Measurements from ENCODE around the gene FAM185A. TPM values are rescaled to one million over a fixed set of nuclear protein-coding genes. Genes with fewer than 3 reads are reported as not detected.

FAM185A gene
- total and polyA plus RNA-seq, 12 donors: 3.7 to 12.4 (median 7.4) TPM

- Histone ChIP-seq H3K4me3 (no peak overlapping the region), H3K27ac (no peak overlapping the region), H3K9me3 (peaks cover 0 to 10% (median 0%) of the 10 kb centered on the region in 11 donors), H3K36me3 (peaks cover 0 to 10% (median 0%) of the 10 kb centered on the region in 9 donors), H3K4me1 (no peaks in the 10 kb centered on the region), H3K27me3 (no peaks in the 10 kb centered on the region)
- intact Hi-C loops (cut with DNase I): loop anchor here in 1 of 10 donors (5.0 kb wide), 1 partner anchor 1168 kb away; no protein-coding TSS in a partner anchor
- DNase-seq: no peak
- whole genome bisulfite sequencing, 2 donors: 80 to 83% methylated on average over 5 of the region's 5 CpGs
- no peak for TF ChIP-seq CTCF (IDR thresholded peaks at IDR 0.05)
- no peak for ATAC-seq
Observed at GRCh38 chr7:102849079-102849478, 100.3 kb downstream of the FAM185A start.

GRCh38 chr7:102849538-102849937 lies 100.7 kb downstream of the FAM185A start:
- TF ChIP-seq CTCF (IDR thresholded peaks at IDR 0.05): no peak
- ATAC-seq: no peak
- 84 to 87% methylated on average over 3 of the region's 3 CpGs for WGBS, 2 donors
- DNase-seq: no peak
- Histone ChIP-seq H3K4me3 (no peak overlapping the region), H3K4me1 (no peaks in the 10 kb centered on the region), H3K27me3 (no peaks in the 10 kb centered on the region), H3K27ac (no peak overlapping the region), H3K9me3 (peaks cover 0 to 10% (median 0%) of the 10 kb centered on the region in 11 donors), H3K36me3 (peaks cover 0 to 10% (median 0%) of the 10 kb centered on the region in 9 donors)
- intact Hi-C loops (cut with DNase I): loop anchor here in 1 of 10 donors (5.0 kb wide), 1 partner anchor 1168 kb away; no protein-coding TSS in a partner anchor

- Histone ChIP-seq H3K9me3 (peaks cover 0 to 10% (median 0%) of the 10 kb centered on the region in 11 donors), H3K4me3 (no peak overlapping the region), H3K4me1 (peaks cover 0 to 20% (median 0%) of the 10 kb centered on the region in 9 donors), H3K36me3 (peaks cover 0 to 10% (median 0%) of the 10 kb centered on the region in 9 donors), H3K27me3 (no peaks in the 10 kb centered on the region), H3K27ac (no peak overlapping the region)
- no peak for ATAC-seq
- intact Hi-C loops (cut with DNase I): no loop called here
- TF ChIP-seq CTCF (IDR thresholded peaks at IDR 0.05): no peak
- no peak for DNase-seq
Observed at GRCh38 chr7:102856036-102856435, 107.2 kb downstream of the FAM185A start.

Other genes starting within 250 kb of the FAM185A start
- 10 to 100 TPM in 2 of 10 donors, 1 to 10 TPM in 8; 1.3 to 23.9 (median 4.2) TPM for gene RASA4B, start 231.2 kb upstream of the FAM185A start, total RNA-seq
- 1 to 10 TPM; 3.2 to 6.9 TPM for gene RASA4B, start 231.2 kb upstream of the FAM185A start, polyA plus RNA-seq
- gene UPK3BL2, start 205.3 kb upstream of the FAM185A start, total RNA-seq: 10 to 100 TPM in 1 of 10 donors, 1 to 10 TPM in 9; 1.5 to 16.7 (median 6.3) TPM
- gene UPK3BL2, start 205.3 kb upstream of the FAM185A start, polyA plus RNA-seq: 10 to 100 TPM in 1 of 2 donors, 1 to 10 TPM in 1; 4.6 to 13.9 TPM
- gene SPDYE2, start 197.8 kb upstream of the FAM185A start, total RNA-seq: under 1 TPM in 1 of 10 donors, not detected in 9; 0.31 TPM
- under 1 TPM in 1 of 2 donors, not detected in 1; 0.51 TPM for gene SPDYE2, start 197.8 kb upstream of the FAM185A start, polyA plus RNA-seq
- 10 to 100 TPM in 6 of 10 donors, 1 to 10 TPM in 4; 6.7 to 19.3 (median 12.1) TPM for gene POLR2J3, start 176.4 kb upstream of the FAM185A start, total RNA-seq
- 100 to 1,000 TPM in 1 of 2 donors, 10 to 100 TPM in 1; 20.7 to 102 TPM for gene POLR2J3, start 176.4 kb upstream of the FAM185A start, polyA plus RNA-seq
- 10 to 100 TPM in 6 of 10 donors, 1 to 10 TPM in 4; 8.3 to 76.1 (median 12.4) TPM for gene RASA4, start 132.2 kb upstream of the FAM185A start, total RNA-seq
- gene RASA4, start 132.2 kb upstream of the FAM185A start, polyA plus RNA-seq: 10 to 100 TPM; 10.2 to 13.8 TPM
- 10 to 100 TPM in 6 of 10 donors, 1 to 10 TPM in 4; 2.0 to 14.3 (median 10.7) TPM for gene UPK3BL1, start 106.2 kb upstream of the FAM185A start, total RNA-seq
- 10 to 100 TPM; 10.3 to 82.8 TPM for gene UPK3BL1, start 106.2 kb upstream of the FAM185A start, polyA plus RNA-seq
- gene SPDYE2B, start 98.7 kb upstream of the FAM185A start, total RNA-seq: not detected
- not detected for gene SPDYE2B, start 98.7 kb upstream of the FAM185A start, polyA plus RNA-seq
- gene POLR2J2, start 77.3 kb upstream of the FAM185A start, total RNA-seq: 1 to 10 TPM; 2.2 to 4.3 (median 3.3) TPM
- 1 to 10 TPM in 1 of 2 donors, under 1 TPM in 1; 0.43 to 8.6 TPM for gene POLR2J2, start 77.3 kb upstream of the FAM185A start, polyA plus RNA-seq
- 1 to 10 TPM in 7 of 10 donors, under 1 TPM in 3; 0.12 to 9.5 (median 2.6) TPM for gene LRRC17, start 164.0 kb downstream of the FAM185A start, total RNA-seq
- 1 to 10 TPM; 2.5 to 2.7 TPM for gene LRRC17, start 164.0 kb downstream of the FAM185A start, polyA plus RNA-seq